A549 (cell line): ENCODE data around the gene CEP126. TPM values are rescaled to one million over a fixed set of nuclear protein-coding genes. Genes with fewer than 3 reads are reported as not detected.

Experiments
- ATAC-seq, 2 experiments: fragments of 200-7000 bp in 1 of 2; fragments of >200 bp in 1 of 2; cut with Nextera tagmentation in 1 of 2; cut with Tn5 transposase in 1 of 2; 3 replicates each; pipeline versions ENCODE4 v1.8.0 to v1.9.1; 2018 to 2020; ENCODE audit warnings: mild to moderate bottlenecking in 1 of 2, moderate library complexity in 1 of 2
- CTCF ChIA-PET: fragments of 300-600 bp; sonication (Branson Sonifier 250); formaldehyde crosslinking; extraction: SDS; loops from one replicate; lab custom pipeline; 2021; ENCODE audit warnings: antibody characterized with exemption, inconsistent platforms; lab: Yijun Ruan, JAX
- POLR2A ChIA-PET: fragments of 350-600 bp; formaldehyde crosslinking; extraction: SDS; loops from one replicate; lab custom pipeline; 2021; ENCODE audit warnings: antibody characterized with exemption, inconsistent platforms; lab: Yijun Ruan, JAX
- DNase-seq, 2 experiments: peaks; one replicate each; pipeline versions ENCODE4 v3.0.0 to v3.0.0-alpha.2; 2011 to 2016; ENCODE audit warnings: low read depth in 1 of 2, low spot score in 1 of 2
- FAIRE-seq: peaks from 2 replicates; lab custom pipeline; 2011; peaks lifted over from hg19 to GRCh38; lab: Jason Lieb, UNC
- H3K27ac ChIP-seq, 2 experiments: fragments of >200 bp; sonication (Bioruptor Twin); formaldehyde crosslinking; 3 replicates each; pipeline ENCODE4 v1.5.1; 2016 to 2017
- H3K4me1 ChIP-seq: fragments of >200 bp; sonication (Bioruptor Twin); formaldehyde crosslinking; 3 replicates; pipeline ENCODE4 v1.6.1; 2016
- H3K4me2 ChIP-seq: fragments of >200 bp; sonication (Bioruptor Twin); formaldehyde crosslinking; 3 replicates; pipeline ENCODE4 v1.6.1; 2016
- H3K4me3 ChIP-seq: fragments of >200 bp; sonication (Bioruptor Twin); formaldehyde crosslinking; 3 replicates; pipeline ENCODE4 v1.5.1; 2016
- H3K9me3 ChIP-seq: fragments of >200 bp; sonication (Bioruptor Twin); formaldehyde crosslinking; 3 replicates; pipeline ENCODE4 v1.6.1; 2016
- BHLHE40 ChIP-seq: IDR thresholded peaks from 2 replicates; pipeline ENCODE4 v1.6.1; 2012; ENCODE audit warnings: low read depth, low read length, inconsistent platforms
- CBX8 ChIP-seq: fragments of 200-600 bp; sonication (generic); IDR thresholded peaks from 2 replicates; pipeline ENCODE4 v1.6.1; 2016
- CHD2 ChIP-seq: fragments of 150-350 bp; IDR thresholded peaks from 2 replicates; pipeline ENCODE4 v1.6.1; 2014; ENCODE audit warnings: low read length; ENCODE audit not compliant: partially characterized antibody
- CHD4 ChIP-seq: fragments of 200-600 bp; sonication (generic); IDR thresholded peaks from 2 replicates; pipeline ENCODE4 v1.6.1; 2016; ENCODE audit warnings: antibody characterized with exemption, mild to moderate bottlenecking, borderline replicate concordance
- EHF ChIP-seq: fragments of 250-450 bp; sonication (Bioruptor Pico); IDR thresholded peaks from 2 replicates; pipeline ENCODE4 v1.5.0; 2020; ENCODE audit warnings: mild to moderate bottlenecking
- ESRRA ChIP-seq: fragments of 150-350 bp; IDR thresholded peaks from 2 replicates; pipeline ENCODE4 v1.6.1; 2014; ENCODE audit warnings: mild to moderate bottlenecking, low read length, borderline replicate concordance
- GATA3 ChIP-seq: IDR thresholded peaks from 2 replicates; pipeline ENCODE4 v1.6.1; 2012; ENCODE audit warnings: borderline replicate concordance
- HOXB5 ChIP-seq: fragments of 250-450 bp; sonication (Bioruptor Pico); IDR thresholded peaks from 2 replicates; pipeline ENCODE4 v1.5.0; 2020; ENCODE audit warnings: mild to moderate bottlenecking, moderate library complexity
- MAX ChIP-seq: IDR thresholded peaks from 2 replicates; pipeline ENCODE4 v1.6.1; 2012
- NPAS2 ChIP-seq: fragments of 250-450 bp; sonication (Bioruptor Pico); IDR thresholded peaks from 2 replicates; pipeline ENCODE4 v1.8.0; 2022; ENCODE audit warnings: mild to moderate bottlenecking, moderate library complexity, borderline replicate concordance
- NR3C1 ChIP-seq: fragments of >200 bp; sonication (Bioruptor Twin); formaldehyde crosslinking; IDR thresholded peaks from 3 replicates; pipeline ENCODE4 v1.6.1; 2017
- PHF8 ChIP-seq: fragments of 200-600 bp; sonication (generic); IDR thresholded peaks from 2 replicates; pipeline ENCODE4 v1.6.1; 2016; ENCODE audit warnings: low read depth, mild to moderate bottlenecking, antibody characterized with exemption, moderate library complexity, borderline replicate concordance
- POLR2A ChIP-seq: IDR thresholded peaks from 2 replicates; pipeline ENCODE4 v1.6.1; 2012; ENCODE audit warnings: mild to moderate bottlenecking, low read length
- RAD21 ChIP-seq, 2 experiments: fragments of >200 bp in 1 of 2; sonication (Bioruptor Twin) in 1 of 2; formaldehyde crosslinking in 1 of 2; IDR thresholded peaks in 1 of 2; conservative IDR thresholded peaks in 1 of 2; 2 replicates in 1 of 2; 3 replicates in 1 of 2; pipeline ENCODE4 v1.6.1; 2012 to 2018; ENCODE audit warnings: inconsistent platforms in 1 of 2
- RNF2 ChIP-seq: fragments of 200-600 bp; sonication (generic); IDR thresholded peaks from 2 replicates; pipeline ENCODE4 v1.6.1; 2016; ENCODE audit warnings: low read depth, mild to moderate bottlenecking, antibody characterized with exemption, moderate library complexity, borderline replicate concordance
- SMC3 ChIP-seq: fragments of >200 bp; sonication (Bioruptor Twin); formaldehyde crosslinking; IDR thresholded peaks from 3 replicates; pipeline ENCODE4 v1.6.1; 2018; ENCODE audit warnings: inconsistent platforms
- SREBF2 ChIP-seq: fragments of 450-650 bp; IDR thresholded peaks from 2 replicates; pipeline ENCODE4 v1.6.1; 2014; ENCODE audit warnings: mild to moderate bottlenecking, moderate library complexity
- TFCP2L1 ChIP-seq: fragments of 250-450 bp; sonication (Bioruptor Pico); IDR thresholded peaks from 2 replicates; pipeline ENCODE4 v1.5.0; 2021; ENCODE audit warnings: mild to moderate bottlenecking
- TP53 ChIP-seq: fragments of 250-450 bp; sonication (Bioruptor Pico); IDR thresholded peaks from 2 replicates; pipeline ENCODE4 v1.5.0; 2021; ENCODE audit warnings: mild to moderate bottlenecking, moderate library complexity
- USF2 ChIP-seq: fragments of 450-650 bp; IDR thresholded peaks from 2 replicates; pipeline ENCODE4 v1.6.1; 2014; ENCODE audit warnings: antibody characterized with exemption
- ZFP36 ChIP-seq: fragments of 450-650 bp; IDR thresholded peaks from 2 replicates; pipeline ENCODE4 v1.6.1; 2014; ENCODE audit warnings: borderline replicate concordance; ENCODE audit not compliant: partially characterized antibody
- ZNF302 ChIP-seq: fragments of 250-450 bp; sonication (Bioruptor Pico); IDR thresholded peaks from 2 replicates; pipeline ENCODE4 v1.9.0; 2021; ENCODE audit warnings: inconsistent platforms, mild to moderate bottlenecking, moderate library complexity
- ZSCAN20 ChIP-seq: fragments of 250-450 bp; sonication (Bioruptor Pico); IDR thresholded peaks from 2 replicates; pipeline ENCODE4 v1.8.0; 2022; ENCODE audit warnings: mild to moderate bottlenecking, moderate library complexity
- WGBS: methylation state at CpG from one replicate; pipeline ENCODE4 v1.1.6; 2017; ENCODE audit errors: missing lambda C conversion rate; 5-methylcytosine and 5-hydroxymethylcytosine counted together
- polyA plus RNA-seq, 4 experiments: library from polyadenylated mRNA; depleted of rRNA in 3 of 4; stranded (reverse); fragments of >200 nt; fragmentation: RNase III in 1 of 4; extraction: RNeasy Plus Mini Kit Qiagen cat#74134 plus additional on column Dnase treatment in 1 of 4; gene quantifications; 2 replicates in 3 of 4; 3 replicates in 1 of 4; pipeline ENCODE4 v1.2.3, GENCODE V29; 2011 to 2017
- TF ChIP-seq, protein P1 (sequence below): fragments of 200-600 bp; sonication (generic); IDR thresholded peaks from 2 replicates; pipeline ENCODE4 v1.6.1; 2016; ENCODE audit warnings: antibody characterized with exemption, mild to moderate bottlenecking, moderate library complexity
- TF ChIP-seq, protein P2 (sequence below): fragments of >200 bp; sonication (Bioruptor Twin); formaldehyde crosslinking; IDR thresholded peaks from 2 replicates; pipeline ENCODE4 v1.6.1; 2016

Gene CEP126
- polyA plus RNA-seq, 2 of the 4 experiments (the other 2 are of a cell fraction): 2.6 to 8.7 TPM

DNA sequence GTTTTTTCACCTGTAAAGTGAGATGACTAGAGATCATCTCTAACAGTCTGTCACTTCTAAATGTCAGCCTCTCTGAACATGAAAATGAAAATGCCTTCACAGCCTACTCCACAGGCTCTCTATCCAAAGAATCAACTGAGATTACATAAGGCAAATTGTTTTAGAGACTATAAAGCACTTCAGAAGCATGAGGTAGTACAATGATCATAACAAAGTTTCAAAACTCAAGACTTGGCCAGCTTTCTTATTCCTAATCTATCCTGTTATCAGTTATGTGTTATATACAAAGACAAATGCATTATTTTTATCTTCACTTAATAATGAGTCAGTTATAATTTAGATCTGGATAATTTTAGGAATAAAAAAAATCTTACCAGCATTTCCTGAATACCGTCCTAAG is 20.3 kb upstream of the CEP126 start:
- CTCF ChIA-PET: no interaction called here
- no peak overlapping the region for H3K27ac ChIP-seq
- TF ChIP-seq MAX: no peak
- no peak for TF ChIP-seq CBX8
- no peak for TF ChIP-seq NPAS2 (CRISPR knock-in tag)
- no peak for TF ChIP-seq NR3C1
- no peak for TF ChIP-seq CHD2
- TF ChIP-seq TFCP2L1 (CRISPR knock-in tag): no peak
- TF ChIP-seq TP53 (CRISPR knock-in tag): no peak
- no peak for TF ChIP-seq PHF8
- TF ChIP-seq GATA3: no peak
- no peaks in the 10 kb centered on the region for H3K4me1 ChIP-seq
- ATAC-seq: no peak
- no peak overlapping the region for H3K4me2 ChIP-seq
- FAIRE-seq: no peak
- H3K4me3 ChIP-seq: no peak overlapping the region
- POLR2A ChIA-PET: no interaction called here
- no peak for DNase-seq
- WGBS: 90% methylated on average over 1 of the region's 1 CpG
- no peaks in the 10 kb centered on the region for H3K9me3 ChIP-seq

GRCh38 chr11:101907815-101908214 is 7.0 kb upstream of the CEP126 start:
- DNase-seq (no peak), FAIRE-seq (no peak), ATAC-seq (no peak)
- no peak overlapping the region for H3K4me2 ChIP-seq
- ChIA-PET CTCF (no interaction called here), POLR2A (no interaction called here)
- H3K27ac ChIP-seq: no peak overlapping the region
- peaks cover 7% of the 10 kb centered on the region for H3K4me1 ChIP-seq
- H3K4me3 ChIP-seq: no peak overlapping the region
- 91% methylated on average over 1 of the region's 1 CpG for WGBS
- H3K9me3 ChIP-seq: no peaks in the 10 kb centered on the region
- TF ChIP-seq ZSCAN20 (CRISPR knock-in tag) (no peak), RAD21 (conservative IDR thresholded peaks at IDR 0.05 in 1 of 2, IDR thresholded peaks at IDR 0.05 in 1 of 2) (no peak), MAX (no peak), SREBF2 (no peak), TFCP2L1 (CRISPR knock-in tag) (no peak), RNF2 (no peak), POLR2A (no peak), ZNF302 (CRISPR knock-in tag) (no peak), CHD4 (no peak), ZFP36 (no peak)
- TF ChIP-seq, protein P1, sequence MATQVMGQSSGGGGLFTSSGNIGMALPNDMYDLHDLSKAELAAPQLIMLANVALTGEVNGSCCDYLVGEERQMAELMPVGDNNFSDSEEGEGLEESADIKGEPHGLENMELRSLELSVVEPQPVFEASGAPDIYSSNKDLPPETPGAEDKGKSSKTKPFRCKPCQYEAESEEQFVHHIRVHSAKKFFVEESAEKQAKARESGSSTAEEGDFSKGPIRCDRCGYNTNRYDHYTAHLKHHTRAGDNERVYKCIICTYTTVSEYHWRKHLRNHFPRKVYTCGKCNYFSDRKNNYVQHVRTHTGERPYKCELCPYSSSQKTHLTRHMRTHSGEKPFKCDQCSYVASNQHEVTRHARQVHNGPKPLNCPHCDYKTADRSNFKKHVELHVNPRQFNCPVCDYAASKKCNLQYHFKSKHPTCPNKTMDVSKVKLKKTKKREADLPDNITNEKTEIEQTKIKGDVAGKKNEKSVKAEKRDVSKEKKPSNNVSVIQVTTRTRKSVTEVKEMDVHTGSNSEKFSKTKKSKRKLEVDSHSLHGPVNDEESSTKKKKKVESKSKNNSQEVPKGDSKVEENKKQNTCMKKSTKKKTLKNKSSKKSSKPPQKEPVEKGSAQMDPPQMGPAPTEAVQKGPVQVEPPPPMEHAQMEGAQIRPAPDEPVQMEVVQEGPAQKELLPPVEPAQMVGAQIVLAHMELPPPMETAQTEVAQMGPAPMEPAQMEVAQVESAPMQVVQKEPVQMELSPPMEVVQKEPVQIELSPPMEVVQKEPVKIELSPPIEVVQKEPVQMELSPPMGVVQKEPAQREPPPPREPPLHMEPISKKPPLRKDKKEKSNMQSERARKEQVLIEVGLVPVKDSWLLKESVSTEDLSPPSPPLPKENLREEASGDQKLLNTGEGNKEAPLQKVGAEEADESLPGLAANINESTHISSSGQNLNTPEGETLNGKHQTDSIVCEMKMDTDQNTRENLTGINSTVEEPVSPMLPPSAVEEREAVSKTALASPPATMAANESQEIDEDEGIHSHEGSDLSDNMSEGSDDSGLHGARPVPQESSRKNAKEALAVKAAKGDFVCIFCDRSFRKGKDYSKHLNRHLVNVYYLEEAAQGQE: no peak

GRCh38 chr11:101909087-101909486 is 5.7 kb upstream of the CEP126 start:
- H3K4me3 ChIP-seq: no peak overlapping the region
- peaks cover 19% of the 10 kb centered on the region for H3K4me1 ChIP-seq
- DNase-seq (no peak), FAIRE-seq (no peak), ATAC-seq (no peak)
- H3K27ac ChIP-seq: no peak overlapping the region; a peak in 1 of 6 replicates
- H3K4me2 ChIP-seq: no peak overlapping the region
- ChIA-PET POLR2A (no interaction called here), CTCF (no interaction called here)
- H3K9me3 ChIP-seq: no peaks in the 10 kb centered on the region
- 95% methylated on average over 2 of the region's 2 CpGs for WGBS
- TF ChIP-seq EHF (no peak), BHLHE40 (no peak), NR3C1 (no peak), ESRRA (no peak), CHD2 (no peak), USF2 (no peak), MAX (no peak), HOXB5 (CRISPR knock-in tag) (no peak), SMC3 (no peak)
- TF ChIP-seq, protein P2, sequence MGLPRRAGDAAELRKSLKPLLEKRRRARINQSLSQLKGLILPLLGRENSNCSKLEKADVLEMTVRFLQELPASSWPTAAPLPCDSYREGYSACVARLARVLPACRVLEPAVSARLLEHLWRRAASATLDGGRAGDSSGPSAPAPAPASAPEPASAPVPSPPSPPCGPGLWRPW: no peak
- TF ChIP-seq, protein P1: no peak
